Measurements from ENCODE around the gene SLC19A2.
"Not testable (repeated sequence)": the region's sequence is repeated elsewhere in the genome, so short reads cannot be mapped to it uniquely, and the experiment has no call there.

Gene SLC19A2

GRCh38 chr1:169485431-169486280, at the start of gene SLC19A2:
SLC19A2 (minus strand) TSS chr1:169485944; CDS start chr1:169485766, 178 bp downstream.
- peaks cover 6 to 11% of the 10 kb centered on the region in 2 donors for H3K4me1 ChIP-seq (ENCODE audit: control insufficient read depth in 1 of 2, insufficient read depth in 2 of 2, low read length in 2 of 2)
- no peaks in the 10 kb centered on the region for H3K27me3 ChIP-seq (ENCODE audit: low read depth, low read length)
- peaks cover 0 to 12% of the 10 kb centered on the region in 2 donors for H3K36me3 ChIP-seq (ENCODE audit: control insufficient read depth in 1 of 2, insufficient read depth in 2 of 2, low read length in 2 of 2)
- H3K9me3 ChIP-seq (ENCODE audit: control insufficient read depth in 1 of 2, low read length in 2 of 2) = no peaks in the 10 kb centered on the region
- peak within 1 kb of the TSS; percentile 83 to 86 for H3K4me3 ChIP-seq (ENCODE audit: low read depth in 1 of 2, low read length in 2 of 2)
- peak within 1 kb of the TSS; percentile 98 for H3K27ac ChIP-seq (ENCODE audit: low read length)

- no peaks in the 10 kb centered on the region for H3K27me3 ChIP-seq (ENCODE audit: low read depth, low read length)
- H3K27ac ChIP-seq (ENCODE audit: low read length) = no peak overlapping the region
- H3K4me3 ChIP-seq (ENCODE audit: low read depth in 1 of 2, low read length in 2 of 2) = no peak overlapping the region
- no peaks in the 10 kb centered on the region for H3K4me1 ChIP-seq (ENCODE audit: control insufficient read depth in 1 of 2, insufficient read depth in 2 of 2, low read length in 2 of 2)
- H3K9me3 ChIP-seq (ENCODE audit: control insufficient read depth in 1 of 2, low read length in 2 of 2) = peaks cover 0 to 3% of the 10 kb centered on the region in 2 donors
- H3K36me3 ChIP-seq (ENCODE audit: control insufficient read depth in 1 of 2, insufficient read depth in 2 of 2, low read length in 2 of 2) = no peaks in the 10 kb centered on the region
These were observed 48.9 kb upstream of the SLC19A2 start for GRCh38 chr1:169534653-169535052.

- H3K4me1 ChIP-seq (ENCODE audit: control insufficient read depth in 1 of 2, insufficient read depth in 2 of 2, low read length in 2 of 2); H3K4me3 ChIP-seq (ENCODE audit: low read depth in 1 of 2, low read length in 2 of 2); H3K36me3 ChIP-seq (ENCODE audit: control insufficient read depth in 1 of 2, insufficient read depth in 2 of 2, low read length in 2 of 2); H3K27me3 ChIP-seq (ENCODE audit: low read depth, low read length); H3K27ac ChIP-seq (ENCODE audit: low read length); H3K9me3 ChIP-seq (ENCODE audit: control insufficient read depth in 1 of 2, low read length in 2 of 2): not testable (repeated sequence)
These were observed 47.9 kb upstream of the SLC19A2 start for GRCh38 chr1:169533528-169534190.

- Histone ChIP-seq H3K4me3 (ENCODE audit: low read depth in 1 of 2, low read length in 2 of 2) (no peak overlapping the region), H3K27me3 (ENCODE audit: low read depth, low read length) (no peaks in the 10 kb centered on the region), H3K36me3 (ENCODE audit: control insufficient read depth in 1 of 2, insufficient read depth in 2 of 2, low read length in 2 of 2) (no peaks in the 10 kb centered on the region), H3K4me1 (ENCODE audit: control insufficient read depth in 1 of 2, insufficient read depth in 2 of 2, low read length in 2 of 2) (peaks cover 0 to 6% of the 10 kb centered on the region in 2 donors), H3K27ac (ENCODE audit: low read length) (no peak overlapping the region), H3K9me3 (ENCODE audit: control insufficient read depth in 1 of 2, low read length in 2 of 2) (peaks cover 0 to 3% of the 10 kb centered on the region in 2 donors)
These were observed 44.7 kb upstream of the SLC19A2 start for GRCh38 chr1:169530448-169530847.

- H3K36me3 ChIP-seq (ENCODE audit: control insufficient read depth in 1 of 2, insufficient read depth in 2 of 2, low read length in 2 of 2) = no peaks in the 10 kb centered on the region
- no peaks in the 10 kb centered on the region for H3K9me3 ChIP-seq (ENCODE audit: control insufficient read depth in 1 of 2, low read length in 2 of 2)
- H3K27me3 ChIP-seq (ENCODE audit: low read depth, low read length) = no peaks in the 10 kb centered on the region
- no peak overlapping the region for H3K4me3 ChIP-seq (ENCODE audit: low read depth in 1 of 2, low read length in 2 of 2)
- H3K4me1 ChIP-seq (ENCODE audit: control insufficient read depth in 1 of 2, insufficient read depth in 2 of 2, low read length in 2 of 2) = peaks cover 0 to 6% of the 10 kb centered on the region in 2 donors
- H3K27ac ChIP-seq (ENCODE audit: low read length) = no peak overlapping the region
These were observed 43.4 kb upstream of the SLC19A2 start for GRCh38 chr1:169529068-169529642.

- Histone ChIP-seq H3K4me1 (ENCODE audit: control insufficient read depth in 1 of 2, insufficient read depth in 2 of 2, low read length in 2 of 2) (peaks cover 0 to 6% of the 10 kb centered on the region in 2 donors), H3K36me3 (ENCODE audit: control insufficient read depth in 1 of 2, insufficient read depth in 2 of 2, low read length in 2 of 2) (no peaks in the 10 kb centered on the region), H3K9me3 (ENCODE audit: control insufficient read depth in 1 of 2, low read length in 2 of 2) (no peaks in the 10 kb centered on the region), H3K27ac (ENCODE audit: low read length) (no peak overlapping the region), H3K27me3 (ENCODE audit: low read depth, low read length) (no peaks in the 10 kb centered on the region), H3K4me3 (ENCODE audit: low read depth in 1 of 2, low read length in 2 of 2) (no peak overlapping the region)
These were observed 42.7 kb upstream of the SLC19A2 start for GRCh38 chr1:169528215-169529067.

- Histone ChIP-seq H3K27ac (ENCODE audit: low read length) (no peak overlapping the region), H3K4me3 (ENCODE audit: low read depth in 1 of 2, low read length in 2 of 2) (no peak overlapping the region)
These were observed 41.9 kb upstream of the SLC19A2 start for GRCh38 chr1:169527451-169528214.

GRCh38 chr1:169527001-169527400, 41.3 kb upstream of the SLC19A2 start:
- Histone ChIP-seq H3K4me1 (ENCODE audit: control insufficient read depth in 1 of 2, insufficient read depth in 2 of 2, low read length in 2 of 2) (peaks cover 0 to 6% of the 10 kb centered on the region in 2 donors), H3K9me3 (ENCODE audit: control insufficient read depth in 1 of 2, low read length in 2 of 2) (no peaks in the 10 kb centered on the region), H3K4me3 (ENCODE audit: low read depth in 1 of 2, low read length in 2 of 2) (no peak overlapping the region), H3K27ac (ENCODE audit: low read length) (no peak overlapping the region), H3K27me3 (ENCODE audit: low read depth, low read length) (no peaks in the 10 kb centered on the region), H3K36me3 (ENCODE audit: control insufficient read depth in 1 of 2, insufficient read depth in 2 of 2, low read length in 2 of 2) (no peaks in the 10 kb centered on the region)

More at GRCh38 chr1:169527451-169528214, 41.9 kb upstream of the SLC19A2 start:
- peaks cover 0 to 6% of the 10 kb centered on the region in 2 donors for H3K4me1 ChIP-seq (ENCODE audit: control insufficient read depth in 1 of 2, insufficient read depth in 2 of 2, low read length in 2 of 2)
- no peaks in the 10 kb centered on the region for H3K9me3 ChIP-seq (ENCODE audit: control insufficient read depth in 1 of 2, low read length in 2 of 2)
- H3K36me3 ChIP-seq (ENCODE audit: control insufficient read depth in 1 of 2, insufficient read depth in 2 of 2, low read length in 2 of 2) = no peaks in the 10 kb centered on the region
- no peaks in the 10 kb centered on the region for H3K27me3 ChIP-seq (ENCODE audit: low read depth, low read length)

- Histone ChIP-seq H3K4me3 (ENCODE audit: low read depth in 1 of 2, low read length in 2 of 2) (no peak overlapping the region), H3K27me3 (ENCODE audit: low read depth, low read length) (no peaks in the 10 kb centered on the region), H3K9me3 (ENCODE audit: control insufficient read depth in 1 of 2, low read length in 2 of 2) (no peaks in the 10 kb centered on the region), H3K4me1 (ENCODE audit: control insufficient read depth in 1 of 2, insufficient read depth in 2 of 2, low read length in 2 of 2) (peaks cover 0 to 6% of the 10 kb centered on the region in 2 donors), H3K36me3 (ENCODE audit: control insufficient read depth in 1 of 2, insufficient read depth in 2 of 2, low read length in 2 of 2) (no peaks in the 10 kb centered on the region), H3K27ac (ENCODE audit: low read length) (no peak overlapping the region)
These were observed 40.5 kb upstream of the SLC19A2 start for GRCh38 chr1:169526120-169526832.

- Histone ChIP-seq H3K36me3 (ENCODE audit: control insufficient read depth in 1 of 2, insufficient read depth in 2 of 2, low read length in 2 of 2) (no peaks in the 10 kb centered on the region), H3K4me1 (ENCODE audit: control insufficient read depth in 1 of 2, insufficient read depth in 2 of 2, low read length in 2 of 2) (peaks cover 0 to 6% of the 10 kb centered on the region in 2 donors), H3K4me3 (ENCODE audit: low read depth in 1 of 2, low read length in 2 of 2) (no peak overlapping the region), H3K27me3 (ENCODE audit: low read depth, low read length) (no peaks in the 10 kb centered on the region), H3K9me3 (ENCODE audit: control insufficient read depth in 1 of 2, low read length in 2 of 2) (no peaks in the 10 kb centered on the region), H3K27ac (ENCODE audit: low read length) (no peak overlapping the region)
These were observed 39.6 kb upstream of the SLC19A2 start for GRCh38 chr1:169525391-169525790.
